CD4-positive, alpha-beta T cell treated with Interleukin-17A for 1 hour (primary cell): ENCODE results near the gene CCDC85B.
A peak's percentile ranks its signal among the peaks of the same experiment; 100 is the strongest.
"Not testable (repeated sequence)": the region's sequence is repeated elsewhere in the genome, so short reads cannot be mapped to it uniquely, and the experiment has no call there.

Experiments used
- DNase-seq: peaks from one replicate; pipeline ENCODE4 v3.0.0-alpha.2; 2020

CCDC85B gene

GRCh38 chr11:65890324-65891218 lies at the start of gene CCDC85B:
Gene CCDC85B, plus strand, starts transcription at chr11:65890673. Its CDS starts 111 bp downstream, at chr11:65890784.
- DNase-seq = peak; percentile 98

GRCh38 chr11:65842144-65842543 lies 48.3 kb upstream of the CCDC85B start:
- DNase-seq = no peak

- DNase-seq = no peak
Measured at GRCh38 chr11:65843811-65844210, 46.7 kb upstream of the CCDC85B start.

GRCh38 chr11:65844231-65844872 lies 46.1 kb upstream of the CCDC85B start:
- DNase-seq = no peak

- no peak for DNase-seq
Measured at GRCh38 chr11:65847746-65848145, 42.7 kb upstream of the CCDC85B start.

- not testable (repeated sequence) for DNase-seq
Measured at GRCh38 chr11:65848693-65849092, 41.8 kb upstream of the CCDC85B start.

- DNase-seq = no peak
Measured at GRCh38 chr11:65849366-65849765, 41.1 kb upstream of the CCDC85B start.

GRCh38 chr11:65849771-65850216 lies 40.7 kb upstream of the CCDC85B start:
- DNase-seq = no peak

GRCh38 chr11:65850217-65851082 lies 40.0 kb upstream of the CCDC85B start:
- no peak for DNase-seq

- DNase-seq = no peak
Measured at GRCh38 chr11:65851083-65851579, 39.3 kb upstream of the CCDC85B start.

GRCh38 chr11:65851811-65852507 lies 38.5 kb upstream of the CCDC85B start:
- no peak for DNase-seq

- DNase-seq = no peak
Measured at GRCh38 chr11:65852508-65853245, 37.8 kb upstream of the CCDC85B start.

GRCh38 chr11:65853246-65853979 lies 37.1 kb upstream of the CCDC85B start:
- no peak for DNase-seq

- no peak for DNase-seq
Measured at GRCh38 chr11:65854161-65854592, 36.3 kb upstream of the CCDC85B start.

- no peak for DNase-seq
Measured at GRCh38 chr11:65854852-65855837, 35.3 kb upstream of the CCDC85B start.

- DNase-seq = no peak
Measured at GRCh38 chr11:65855927-65856363, 34.5 kb upstream of the CCDC85B start.

- DNase-seq = peak; percentile 86
Measured at GRCh38 chr11:65856689-65857499, 33.6 kb upstream of the CCDC85B start.

- peak; percentile 60 for DNase-seq
Measured at GRCh38 chr11:65857500-65857852, 33.0 kb upstream of the CCDC85B start.
